ENCODE results near the gene GAN. TPM values are rescaled to one million over a fixed set of nuclear protein-coding genes. Genes with fewer than 3 reads are reported as not detected.

GAN gene
- total RNA-seq, 2 experiments from 2014 or later: 4.5 to 4.7 TPM

DNA sequence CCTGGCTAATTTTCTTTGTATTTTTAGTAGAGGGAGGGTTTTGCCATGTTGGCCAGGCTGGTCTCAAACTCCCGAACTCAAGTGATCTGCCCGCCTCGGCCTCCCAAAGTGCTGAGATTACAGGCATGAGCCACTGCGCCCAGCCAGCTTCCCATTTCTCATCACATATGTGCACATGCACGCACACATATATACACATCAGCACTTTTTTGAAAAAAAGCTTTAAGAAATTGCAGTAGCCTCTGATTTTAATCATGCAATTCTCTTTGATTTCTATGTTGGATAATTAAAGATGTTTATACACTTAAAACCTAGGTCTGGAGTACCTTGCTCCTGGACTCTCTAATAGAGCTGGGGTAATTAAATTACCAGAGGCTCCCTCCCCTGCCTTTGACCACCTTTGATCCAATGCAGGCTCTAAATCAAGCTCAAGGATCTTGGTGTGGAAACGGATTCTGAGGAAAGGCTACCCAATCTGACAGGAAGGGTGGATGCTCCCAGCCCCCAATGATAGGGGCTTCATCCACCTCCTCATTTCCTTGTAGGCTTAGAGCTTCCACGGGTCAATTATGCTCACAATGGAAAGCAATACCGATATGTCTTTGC lies 29.7 kb upstream of the GAN start:
- no peak for ATAC-seq (ENCODE audit: poor library complexity)
- H3K4me1 Mint-ChIP-seq (ENCODE audit: low read depth): no peaks in the 10 kb centered on the region
- POLR2A ChIA-PET: interaction anchor here (1.6 kb wide), 1 partner anchor 29 kb away, joined by 5 read pairs; no protein-coding TSS in a partner anchor
- Histone ChIP-seq H3K4me1 (ENCODE audit: insufficient read depth, low read length) (no peaks in the 10 kb centered on the region), H3K27me3 (ENCODE audit: control insufficient read depth in 1 of 2, insufficient read depth in 2 of 2, low read length in 2 of 2) (no peaks in the 10 kb centered on the region), H3K9me3 (ENCODE audit: control insufficient read depth in 1 of 2, insufficient read depth in 1 of 2, low read length in 2 of 2) (no peaks in the 10 kb centered on the region), H3K4me3 (ENCODE audit: low read length) (no peak overlapping the region), H3K27ac (ENCODE audit: low read depth in 1 of 2, low read length in 2 of 2) (no peak overlapping the region), H3K36me3 (ENCODE audit: insufficient read depth, low read length) (no peaks in the 10 kb centered on the region)
- no peaks in the 10 kb centered on the region for H3K9me3 Mint-ChIP-seq
- no peaks in the 10 kb centered on the region for H3K36me3 Mint-ChIP-seq (ENCODE audit: low read depth)
- H3K27me3 Mint-ChIP-seq: no peaks in the 10 kb centered on the region
- CTCF ChIA-PET: no interaction called here
- no peak for DNase-seq
- H3K4me3 Mint-ChIP-seq: no peak overlapping the region
- no peak overlapping the region for H3K27ac Mint-ChIP-seq
- TF ChIP-seq, protein P1, sequence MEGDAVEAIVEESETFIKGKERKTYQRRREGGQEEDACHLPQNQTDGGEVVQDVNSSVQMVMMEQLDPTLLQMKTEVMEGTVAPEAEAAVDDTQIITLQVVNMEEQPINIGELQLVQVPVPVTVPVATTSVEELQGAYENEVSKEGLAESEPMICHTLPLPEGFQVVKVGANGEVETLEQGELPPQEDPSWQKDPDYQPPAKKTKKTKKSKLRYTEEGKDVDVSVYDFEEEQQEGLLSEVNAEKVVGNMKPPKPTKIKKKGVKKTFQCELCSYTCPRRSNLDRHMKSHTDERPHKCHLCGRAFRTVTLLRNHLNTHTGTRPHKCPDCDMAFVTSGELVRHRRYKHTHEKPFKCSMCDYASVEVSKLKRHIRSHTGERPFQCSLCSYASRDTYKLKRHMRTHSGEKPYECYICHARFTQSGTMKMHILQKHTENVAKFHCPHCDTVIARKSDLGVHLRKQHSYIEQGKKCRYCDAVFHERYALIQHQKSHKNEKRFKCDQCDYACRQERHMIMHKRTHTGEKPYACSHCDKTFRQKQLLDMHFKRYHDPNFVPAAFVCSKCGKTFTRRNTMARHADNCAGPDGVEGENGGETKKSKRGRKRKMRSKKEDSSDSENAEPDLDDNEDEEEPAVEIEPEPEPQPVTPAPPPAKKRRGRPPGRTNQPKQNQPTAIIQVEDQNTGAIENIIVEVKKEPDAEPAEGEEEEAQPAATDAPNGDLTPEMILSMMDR (IDR thresholded peaks at IDR 0.05): no peak
- intact Hi-C loops (cut with DNase I, micrococcal nuclease): no loop called here

GRCh38 chr16:81286190-81286589 lies 28.6 kb upstream of the GAN start:
- no peaks in the 10 kb centered on the region for H3K4me1 Mint-ChIP-seq (ENCODE audit: low read depth)
- H3K4me3 Mint-ChIP-seq: no peak overlapping the region
- ChIA-PET POLR2A (interaction anchor here (1.6 kb wide), 1 partner anchor 28 kb away, joined by 5 read pairs; no protein-coding TSS in a partner anchor), CTCF (no interaction called here)
- no peak overlapping the region for H3K27ac Mint-ChIP-seq
- H3K27me3 Mint-ChIP-seq: no peaks in the 10 kb centered on the region
- DNase-seq: no peak
- no peak overlapping the region for H3K4me3 ChIP-seq (ENCODE audit: low read length)
- H3K36me3 Mint-ChIP-seq (ENCODE audit: low read depth): no peaks in the 10 kb centered on the region
- H3K4me1 ChIP-seq (ENCODE audit: insufficient read depth, low read length): no peaks in the 10 kb centered on the region
- ATAC-seq (ENCODE audit: poor library complexity): no peak
- intact Hi-C loops (cut with DNase I, micrococcal nuclease): loop anchor here in 1 of 2 experiments (2.0 kb wide), 1 partner anchor 73 kb away; no protein-coding TSS in a partner anchor
- H3K9me3 ChIP-seq (ENCODE audit: control insufficient read depth in 1 of 2, insufficient read depth in 1 of 2, low read length in 2 of 2): no peaks in the 10 kb centered on the region
- H3K9me3 Mint-ChIP-seq: no peaks in the 10 kb centered on the region
- no peak overlapping the region for H3K27ac ChIP-seq (ENCODE audit: low read depth in 1 of 2, low read length in 2 of 2)
- H3K27me3 ChIP-seq (ENCODE audit: control insufficient read depth in 1 of 2, insufficient read depth in 2 of 2, low read length in 2 of 2): no peaks in the 10 kb centered on the region
- TF ChIP-seq, protein P1 (IDR thresholded peaks at IDR 0.05): no peak
- no peaks in the 10 kb centered on the region for H3K36me3 ChIP-seq (ENCODE audit: insufficient read depth, low read length)

- H3K36me3 Mint-ChIP-seq (ENCODE audit: low read depth): no peaks in the 10 kb centered on the region
- H3K27ac Mint-ChIP-seq: no peak overlapping the region
- Histone ChIP-seq H3K27me3 (ENCODE audit: control insufficient read depth in 1 of 2, insufficient read depth in 2 of 2, low read length in 2 of 2) (peaks cover 0 to 9% of the 10 kb centered on the region in 2 experiments), H3K9me3 (ENCODE audit: control insufficient read depth in 1 of 2, insufficient read depth in 1 of 2, low read length in 2 of 2) (no peaks in the 10 kb centered on the region), H3K4me3 (ENCODE audit: low read length) (no peak overlapping the region), H3K27ac (ENCODE audit: low read depth in 1 of 2, low read length in 2 of 2) (no peak overlapping the region), H3K36me3 (ENCODE audit: insufficient read depth, low read length) (no peaks in the 10 kb centered on the region), H3K4me1 (ENCODE audit: insufficient read depth, low read length) (no peaks in the 10 kb centered on the region)
- intact Hi-C loops (cut with DNase I, micrococcal nuclease): no loop called here
- DNase-seq (no peak), ATAC-seq (ENCODE audit: poor library complexity) (no peak)
- POLR2A ChIA-PET: no interaction called here
- CTCF ChIA-PET: no interaction called here
- peaks cover 16% of the 10 kb centered on the region for H3K27me3 Mint-ChIP-seq
- TF ChIP-seq, protein P1 (IDR thresholded peaks at IDR 0.05): no peak
- H3K9me3 Mint-ChIP-seq: no peaks in the 10 kb centered on the region
- H3K4me3 Mint-ChIP-seq: no peak overlapping the region
- no peaks in the 10 kb centered on the region for H3K4me1 Mint-ChIP-seq (ENCODE audit: low read depth)
Measured at GRCh38 chr16:81291117-81291516, 23.6 kb upstream of the GAN start.
